HepG2 (cell line): ENCODE measurements around the gene NDEL1. TPM values are rescaled to one million over a fixed set of nuclear protein-coding genes. Genes with fewer than 3 reads are reported as not detected.

Experiments
- CBX5 ChIP-seq: sonication (generic); formaldehyde crosslinking; IDR thresholded peaks from 2 replicates; pipeline ENCODE4 v1.4.0; 2020; ENCODE audit warnings: missing genetic modification reagents, borderline replicate concordance
- CHD4 ChIP-seq: fragments of 200-600 bp; sonication (generic); IDR thresholded peaks from 2 replicates; pipeline ENCODE4 v1.7.0; 2017; ENCODE audit warnings: mild to moderate bottlenecking, low read length, borderline replicate concordance
- KDM4B ChIP-seq: sonication (generic); formaldehyde crosslinking; IDR thresholded peaks from 2 replicates; pipeline ENCODE4 v1.4.0; 2020; ENCODE audit warnings: missing genetic modification reagents
- LBX2 ChIP-seq: sonication (generic); formaldehyde crosslinking; IDR thresholded peaks from 2 replicates; pipeline ENCODE4 v1.5.0; 2020; ENCODE audit warnings: missing genetic modification reagents, mild to moderate bottlenecking, borderline replicate concordance
- NFKB2 ChIP-seq: sonication (generic); formaldehyde crosslinking; IDR thresholded peaks from 2 replicates; pipeline ENCODE4 v1.4.0; 2020; ENCODE audit warnings: missing genetic modification reagents, borderline replicate concordance
- NR2C2 ChIP-seq: sonication (generic); formaldehyde crosslinking; IDR thresholded peaks from 2 replicates; pipeline ENCODE4 v1.4.0; 2020; ENCODE audit warnings: missing genetic modification reagents, mild to moderate bottlenecking, moderate library complexity, borderline replicate concordance
- PRDM10 ChIP-seq: sonication (generic); formaldehyde crosslinking; IDR thresholded peaks from 2 replicates; pipeline ENCODE4 v1.4.0; 2020; ENCODE audit warnings: low read depth, missing genetic modification reagents
- RBFOX2 ChIP-seq: fragments of 200-400 bp; formaldehyde crosslinking; IDR thresholded peaks from 2 replicates; pipeline ENCODE4 v1.6.1; 2017; ENCODE audit warnings: low read depth, mild to moderate bottlenecking, low read length
- SP1 ChIP-seq, 2 experiments: fragments of 450-650 bp in 1 of 2; sonication (generic) in 1 of 2; formaldehyde crosslinking in 1 of 2; IDR thresholded peaks; 2 replicates each; pipeline versions ENCODE4 v1.4.0 to v1.6.1; 2016 to 2020; ENCODE audit warnings: missing genetic modification reagents in 1 of 2
- TBL1XR1 ChIP-seq: fragments of 150-350 bp; IDR thresholded peaks from 2 replicates; pipeline ENCODE4 v1.6.1; 2014; ENCODE audit warnings: borderline replicate concordance, low read length; ENCODE audit not compliant: partially characterized antibody
- TBP ChIP-seq: sonication (generic); formaldehyde crosslinking; IDR thresholded peaks from 2 replicates; pipeline ENCODE4 v1.5.0; 2020; ENCODE audit warnings: missing genetic modification reagents
- ZBTB46 ChIP-seq: sonication (generic); formaldehyde crosslinking; IDR thresholded peaks from 2 replicates; pipeline ENCODE4 v1.4.0; 2020; ENCODE audit warnings: mild to moderate bottlenecking, missing genetic modification reagents, borderline replicate concordance
- ZFP36L1 ChIP-seq: sonication (generic); formaldehyde crosslinking; IDR thresholded peaks from 2 replicates; pipeline ENCODE4 v1.8.0; 2022; ENCODE audit warnings: mild to moderate bottlenecking, missing genetic modification reagents, moderate library complexity
- ZNF251 ChIP-seq: sonication (generic); formaldehyde crosslinking; IDR thresholded peaks from 2 replicates; pipeline ENCODE4 v1.9.0; 2021; ENCODE audit warnings: mild to moderate bottlenecking, missing genetic modification reagents
- ZNF530 ChIP-seq: sonication (generic); formaldehyde crosslinking; IDR thresholded peaks from 2 replicates; pipeline ENCODE4 v1.5.0; 2020; ENCODE audit warnings: low read depth, mild to moderate bottlenecking, missing genetic modification reagents
- ZSCAN20 ChIP-seq: sonication (generic); formaldehyde crosslinking; IDR thresholded peaks from 2 replicates; pipeline ENCODE4 v1.4.0; 2020; ENCODE audit warnings: missing genetic modification reagents, mild to moderate bottlenecking, borderline replicate concordance
- ZSCAN9 ChIP-seq: IDR thresholded peaks from 2 replicates; pipeline ENCODE4 v1.6.1; 2016; ENCODE audit warnings: borderline replicate concordance
- polyA plus RNA-seq, 8 experiments: library from polyadenylated mRNA; depleted of rRNA in 3 of 8; stranded (reverse) in 7 of 8; unstranded in 1 of 8; fragments of >200 nt; fragmentation: Illumina TruSeq in 4 of 8; extraction: Trizol in 4 of 8; gene quantifications; 2 replicates each; pipeline versions ENCODE4 v1.2.1 to v1.2.3, GENCODE V29; 2011 to 2016; ENCODE audit warnings: low read depth in 4 of 8, missing spikeins in 1 of 8, mixed read lengths in 1 of 8; ENCODE audit not compliant: insufficient read depth in 1 of 8
- total RNA-seq, 5 experiments: library from RNA; depleted of rRNA; stranded (reverse); fragments of >200 nt; fragmentation: Illumina TruSeq; extraction: Trizol; gene quantifications; 2 replicates each; pipeline ENCODE4 v1.2.3, GENCODE V29; 2016; ENCODE audit warnings: low read depth in 1 of 5
- TF ChIP-seq, protein P1 (sequence below): IDR thresholded peaks from 2 replicates; pipeline ENCODE4 v1.6.1; 2012; ENCODE audit warnings: low read depth, low read length, improper control_type of control experiment

Gene NDEL1
- total and polyA plus RNA-seq, 2 of the 13 experiments (the other 11 are each of a cell fraction or from before 2014, with no cell fraction given), result 59.8 to 153 TPM

DNA sequence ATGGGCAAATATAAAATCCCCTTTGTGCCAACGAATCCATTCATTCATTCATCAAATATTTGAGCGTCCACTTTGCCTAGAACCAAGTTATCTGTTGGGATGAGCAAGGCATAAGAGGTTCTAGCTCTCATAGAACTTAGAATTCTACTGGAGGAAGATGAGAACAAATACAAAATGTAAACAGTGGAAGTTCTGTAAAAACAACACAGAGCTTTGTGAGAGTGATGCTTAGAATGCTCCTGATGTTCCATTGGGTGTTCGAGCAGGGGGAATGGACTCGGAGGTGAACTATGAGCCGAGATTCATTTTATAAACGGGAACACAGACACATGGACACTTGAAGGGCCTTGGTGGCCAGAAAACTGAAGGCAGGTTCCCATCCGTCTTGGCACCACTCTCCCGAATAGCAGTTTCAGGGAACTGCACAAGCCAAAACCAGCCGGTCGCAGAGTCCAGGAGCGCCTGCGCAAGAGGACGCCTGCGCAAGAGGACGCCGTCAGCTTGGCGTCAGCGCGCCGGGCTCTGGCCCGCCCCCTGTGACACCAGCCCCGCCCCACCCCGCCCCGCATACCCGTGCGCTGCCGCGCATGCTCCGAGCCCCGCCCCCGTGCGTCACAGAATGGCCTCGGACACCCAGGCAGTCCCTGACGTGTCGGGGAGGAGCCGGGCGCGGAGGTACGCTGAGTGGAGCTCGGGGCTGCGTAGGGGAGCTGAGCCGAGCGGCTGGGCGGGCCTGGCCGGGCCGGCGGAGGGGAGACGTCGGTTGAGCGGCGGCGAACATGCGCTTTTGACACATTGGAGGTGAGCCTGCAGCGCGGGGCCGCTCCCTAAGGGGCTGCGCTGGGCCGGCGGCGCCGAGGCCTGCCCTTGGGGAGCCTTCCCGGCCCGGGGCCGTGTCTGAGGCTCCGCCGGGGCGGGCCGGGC lies at the start of gene NDEL1 (continued):
- TF ChIP-seq PRDM10, result no peak
- TF ChIP-seq, protein P1, sequence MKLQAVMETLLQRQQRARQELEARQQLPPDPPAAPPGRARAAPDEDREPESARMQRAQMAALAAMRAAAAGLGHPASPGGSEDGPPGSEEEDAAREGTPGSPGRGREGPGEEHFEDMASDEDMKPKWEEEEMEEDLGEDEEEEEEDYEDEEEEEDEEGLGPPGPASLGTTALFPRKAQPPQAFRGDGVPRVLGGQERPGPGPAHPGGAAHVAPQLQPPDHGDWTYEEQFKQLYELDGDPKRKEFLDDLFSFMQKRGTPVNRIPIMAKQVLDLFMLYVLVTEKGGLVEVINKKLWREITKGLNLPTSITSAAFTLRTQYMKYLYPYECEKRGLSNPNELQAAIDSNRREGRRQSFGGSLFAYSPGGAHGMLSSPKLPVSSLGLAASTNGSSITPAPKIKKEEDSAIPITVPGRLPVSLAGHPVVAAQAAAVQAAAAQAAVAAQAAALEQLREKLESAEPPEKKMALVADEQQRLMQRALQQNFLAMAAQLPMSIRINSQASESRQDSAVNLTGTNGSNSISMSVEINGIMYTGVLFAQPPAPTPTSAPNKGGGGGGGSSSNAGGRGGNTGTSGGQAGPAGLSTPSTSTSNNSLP, result no peak
- TF ChIP-seq CBX5 (CRISPR knock-in tag), result peak; percentile 53; the same call in 1 of the 2 replicates
- no peak for TF ChIP-seq ZSCAN9 (CRISPR knock-in tag)
- TF ChIP-seq TBP (CRISPR knock-in tag), result no peak
- peak; percentile 17; the same call in 1 of the 2 replicates for TF ChIP-seq ZBTB46 (CRISPR knock-in tag)
- peak; percentile 72 for TF ChIP-seq ZSCAN20
- TF ChIP-seq SP1 (IDR thresholded peaks at IDR 0.05), result no peak
- peak; percentile 87 for TF ChIP-seq SP1 (CRISPR knock-in tag; IDR thresholded peaks at IDR 0.05)
- 0 out of 2 replicates have a peak, but pooled peaks have one; percentile 30 for TF ChIP-seq KDM4B
- no peak for TF ChIP-seq ZNF530
- no peak for TF ChIP-seq CHD4
- peak; percentile 79; the same call in 1 of the 2 replicates for TF ChIP-seq NFKB2 (CRISPR knock-in tag)
- no peak for TF ChIP-seq NR2C2 (CRISPR knock-in tag)
- no peak for TF ChIP-seq ZFP36L1
- TF ChIP-seq LBX2, result no peak
- TF ChIP-seq RBFOX2, result peak; percentile 96
- no peak for TF ChIP-seq TBL1XR1
- no peak for TF ChIP-seq ZNF251 (CRISPR knock-in tag)
